Caco-2 (cell line): ENCODE results near the gene ZC3H14. TPM values are rescaled to one million over a fixed set of nuclear protein-coding genes. Genes with fewer than 3 reads are reported as not detected.

Experiments
- BruUV-seq: library from RNA; stranded (reverse); fragments of 400-500 nt; replicated peaks from 2 replicates; lab custom pipeline; 2021; lab: Mats Ljungman, UMichigan
- CTCF ChIA-PET: fragments of 300-600 bp; sonication (Branson Sonifier 250); formaldehyde crosslinking; loops from one replicate; lab custom pipeline; 2022; ENCODE audit warnings: antibody characterized with exemption; lab: Charles Lee
- POLR2A ChIA-PET: fragments of 300-600 bp; sonication (Branson Sonifier 250); formaldehyde crosslinking; loops from one replicate; lab custom pipeline; 2022; ENCODE audit warnings: antibody characterized with exemption; lab: Charles Lee
- DNase-seq, 2 experiments: peaks; one replicate each; pipeline versions ENCODE4 v3.0.0 to v3.0.0-alpha.2; 2020 to 2022
- H3K27me3 ChIP-seq: replicated peaks from 2 replicates; pipeline ENCODE4 v1.6.0; 2011; ENCODE audit warnings: low read length; ENCODE audit not compliant: control insufficient read depth, insufficient read depth
- H3K36me3 ChIP-seq: 2 replicates; pipeline ENCODE4 v1.5.1; 2011; ENCODE audit warnings: low read length; ENCODE audit not compliant: control insufficient read depth, insufficient read depth
- H3K4me1 ChIP-seq: fragments of 250-450 bp; sonication (Bioruptor Pico); 2 replicates; pipeline ENCODE4 v1.5.1; 2020; ENCODE audit warnings: mild to moderate bottlenecking
- H3K4me3 ChIP-seq: 2 replicates; pipeline ENCODE4 v1.5.1; 2011; ENCODE audit warnings: low read depth, mild to moderate bottlenecking, control low read depth, low read length
- H3K9me3 ChIP-seq: fragments of 250-450 bp; sonication (Bioruptor Pico); 2 replicates; pipeline ENCODE4 v1.5.1; 2020; ENCODE audit warnings: mild to moderate bottlenecking, moderate library complexity
- H3K27ac Mint-ChIP-seq: one replicate; pipeline ENCODE4 v1.8.0; 2022; ENCODE audit warnings: mixed read lengths; ENCODE audit not compliant: unreplicated experiment
- H3K27me3 Mint-ChIP-seq: one replicate; pipeline ENCODE4 v1.8.0; 2022; ENCODE audit warnings: mixed read lengths; ENCODE audit not compliant: insufficient read depth, unreplicated experiment
- H3K36me3 Mint-ChIP-seq: one replicate; pipeline ENCODE4 v1.8.0; 2022; ENCODE audit warnings: mild to moderate bottlenecking, mixed read lengths; ENCODE audit not compliant: insufficient read depth, unreplicated experiment
- H3K4me1 Mint-ChIP-seq: one replicate; pipeline ENCODE4 v1.8.0; 2022; ENCODE audit warnings: low read depth, mixed read lengths; ENCODE audit not compliant: unreplicated experiment
- H3K4me3 Mint-ChIP-seq: one replicate; pipeline ENCODE4 v1.8.0; 2022; ENCODE audit warnings: mild to moderate bottlenecking, moderate library complexity, mixed read lengths; ENCODE audit not compliant: unreplicated experiment
- H3K9me3 Mint-ChIP-seq: one replicate; pipeline ENCODE4 v1.8.0; 2022; ENCODE audit warnings: mixed read lengths; ENCODE audit not compliant: unreplicated experiment
- CTCF ChIP-seq, 2 experiments: fragments of 200-600 bp in 1 of 2; IDR thresholded peaks; 1 replicate in 1 of 2; 2 replicates in 1 of 2; pipeline versions ENCODE4 v1.5.1 to v1.8.0; 2011 to 2022; ENCODE audit warnings: antibody characterized with exemption in 1 of 2, control low read depth in 1 of 2, inconsistent platforms in 1 of 2, low read depth in 1 of 2, low read length in 1 of 2, mild to moderate bottlenecking in 1 of 2, moderate library complexity in 1 of 2; ENCODE audit not compliant: insufficient read depth in 1 of 2, severe bottlenecking in 1 of 2, unreplicated experiment in 1 of 2
- intact Hi-C: fragments of 100-400 bp; cut with micrococcal nuclease; formaldehyde crosslinking; loops from one replicate; pipeline ENCODE4 v1.10.0; 2022; ENCODE audit not compliant: unreplicated experiment
- total RNA-seq: library from RNA; stranded (reverse); gene quantifications from 2 replicates; pipeline ENCODE4 v1.2.3, GENCODE V29; 2022

ZC3H14 gene
- total RNA-seq, 1 experiment from 2014 or later = 77.1 TPM

DNA sequence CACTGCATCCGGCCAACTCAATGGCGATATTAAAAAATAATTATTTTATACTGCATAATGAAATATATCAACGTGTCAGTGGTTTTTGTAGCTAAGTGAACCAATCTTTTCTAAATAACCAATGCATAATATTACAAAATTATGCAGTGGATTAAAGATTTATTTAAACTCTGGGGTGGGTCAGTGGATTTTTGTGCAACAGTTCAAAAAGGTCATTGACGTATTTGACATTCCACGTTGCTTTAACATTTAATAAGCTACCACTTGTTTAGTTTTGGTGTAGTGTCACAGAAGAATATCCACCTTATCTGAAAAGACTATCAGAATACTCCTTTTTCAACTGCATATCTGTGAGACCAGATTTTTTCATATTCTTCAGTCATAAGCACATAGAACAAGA lies 2.6 kb downstream of the ZC3H14 start:
- DNase-seq = no peak
- POLR2A ChIA-PET = no interaction called here

DNA sequence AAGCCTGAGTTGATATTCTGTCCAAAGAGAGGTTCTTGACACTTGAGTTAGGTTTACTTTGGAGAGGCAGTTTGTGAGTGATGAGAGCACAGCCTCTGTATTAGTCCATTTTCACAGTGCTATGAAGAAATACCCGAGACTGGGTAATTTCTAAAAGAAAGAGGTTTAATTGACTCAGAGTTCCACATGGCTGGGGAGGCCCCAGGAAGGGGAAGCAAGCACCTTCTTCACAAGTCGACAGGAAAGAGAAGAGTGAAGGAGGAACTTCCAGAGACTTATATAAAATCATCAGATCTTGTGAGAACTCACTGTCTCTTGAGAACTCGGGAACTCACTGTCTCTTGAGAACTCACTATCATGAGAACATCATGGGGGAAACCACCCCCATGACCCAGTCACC lies 5.4 kb downstream of the ZC3H14 start:
- Mint-ChIP-seq H3K36me3 (peaks cover 64% of the 10 kb centered on the region), H3K27ac (no peak overlapping the region), H3K9me3 (no peaks in the 10 kb centered on the region), H3K4me3 (no peak overlapping the region), H3K27me3 (no peaks in the 10 kb centered on the region), H3K4me1 (no peaks in the 10 kb centered on the region)
- no TSS peak for BruUV-seq
- POLR2A ChIA-PET = no interaction called here
- CTCF ChIA-PET = no interaction called here
- no peak for DNase-seq
- no peak for TF ChIP-seq CTCF (IDR thresholded peaks at IDR 0.05; ENCODE audit: insufficient read depth in 1 of 2, low read depth in 1 of 2, low read length in 1 of 2, severe bottlenecking in 1 of 2, unreplicated experiment in 1 of 2)
- Histone ChIP-seq H3K27me3 (no peaks in the 10 kb centered on the region), H3K4me3 (no peak overlapping the region), H3K9me3 (no peaks in the 10 kb centered on the region), H3K4me1 (peaks cover 13% of the 10 kb centered on the region; the same call in 1 of the 2 replicates), H3K36me3 (no peaks in the 10 kb centered on the region; the same call in 1 of the 2 replicates)
- intact Hi-C loops = no loop called here

More for the DNA sequence above, 2.6 kb downstream of the ZC3H14 start:
- Histone ChIP-seq H3K36me3 (no peaks in the 10 kb centered on the region; the same call in 1 of the 2 replicates), H3K4me3 (no peak overlapping the region), H3K4me1 (peaks cover 18% of the 10 kb centered on the region; the same call in 1 of the 2 replicates), H3K9me3 (no peaks in the 10 kb centered on the region), H3K27me3 (no peaks in the 10 kb centered on the region)
- CTCF ChIA-PET = no interaction called here
- Mint-ChIP-seq H3K4me1 (peaks cover 7% of the 10 kb centered on the region), H3K9me3 (no peaks in the 10 kb centered on the region), H3K36me3 (peaks cover 43% of the 10 kb centered on the region), H3K4me3 (no peak overlapping the region), H3K27ac (no peak overlapping the region), H3K27me3 (no peaks in the 10 kb centered on the region)
- no TSS peak for BruUV-seq
- TF ChIP-seq CTCF (IDR thresholded peaks at IDR 0.05; ENCODE audit: insufficient read depth in 1 of 2, low read depth in 1 of 2, low read length in 1 of 2, severe bottlenecking in 1 of 2, unreplicated experiment in 1 of 2) = no peak
- intact Hi-C loops = no loop called here

DNA sequence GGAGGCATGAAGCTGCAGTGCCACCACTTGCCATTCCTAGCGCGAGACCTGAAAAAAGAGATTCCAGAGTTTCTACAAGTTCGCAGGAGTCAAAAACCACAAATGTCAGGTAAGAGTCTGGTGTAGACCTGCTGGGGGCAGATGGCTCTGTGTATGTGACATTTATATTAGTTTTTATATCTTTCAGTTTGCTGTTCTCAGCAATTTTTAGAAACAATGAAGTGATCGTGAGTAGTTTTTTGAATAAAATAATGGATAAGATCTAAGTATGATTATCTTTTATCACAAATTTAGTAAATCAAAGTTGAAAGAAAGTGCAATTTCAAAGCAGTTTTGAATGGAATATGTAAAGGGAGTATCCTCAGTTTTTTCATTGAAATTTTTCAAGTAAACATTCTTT lies 9.3 kb downstream of the ZC3H14 start:
- ChIA-PET POLR2A (no interaction called here), CTCF (no interaction called here)
- H3K4me3 ChIP-seq = no peak overlapping the region
- no peaks in the 10 kb centered on the region for H3K27me3 ChIP-seq
- BruUV-seq = no TSS peak
- Mint-ChIP-seq H3K9me3 (no peaks in the 10 kb centered on the region), H3K4me3 (no peak overlapping the region), H3K27me3 (no peaks in the 10 kb centered on the region), H3K4me1 (no peaks in the 10 kb centered on the region), H3K36me3 (peaks cover 96% of the 10 kb centered on the region), H3K27ac (no peak overlapping the region)
- H3K4me1 ChIP-seq = no peaks in the 10 kb centered on the region
- no peak for DNase-seq
- intact Hi-C loops = no loop called here
- no peak for TF ChIP-seq CTCF (IDR thresholded peaks at IDR 0.05; ENCODE audit: insufficient read depth in 1 of 2, low read depth in 1 of 2, low read length in 1 of 2, severe bottlenecking in 1 of 2, unreplicated experiment in 1 of 2)
- H3K36me3 ChIP-seq = no peaks in the 10 kb centered on the region; the same call in 1 of the 2 replicates
- H3K9me3 ChIP-seq = no peaks in the 10 kb centered on the region
